Measurements from ENCODE around the gene CD82.

GRCh38 chr11:44578279-44578678 lies 12.8 kb downstream of the CD82 start:
- no peak for TF ChIP-seq CTCF (IDR thresholded peaks at IDR 0.05; ENCODE audit: control extremely low read depth in 1 of 3, insufficient read depth in 1 of 3, low read depth in 1 of 3, low read length in 3 of 3)
- TF ChIP-seq, protein P1, sequence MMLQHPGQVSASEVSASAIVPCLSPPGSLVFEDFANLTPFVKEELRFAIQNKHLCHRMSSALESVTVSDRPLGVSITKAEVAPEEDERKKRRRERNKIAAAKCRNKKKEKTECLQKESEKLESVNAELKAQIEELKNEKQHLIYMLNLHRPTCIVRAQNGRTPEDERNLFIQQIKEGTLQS (IDR thresholded peaks at IDR 0.05; ENCODE audit: insufficient read depth, low read depth, low read length): no peak
- no peak for TF ChIP-seq GABPA (IDR thresholded peaks at IDR 0.05; ENCODE audit: borderline replicate concordance, insufficient read depth, low read length)
- no peak for TF ChIP-seq EZH2 (IDR thresholded peaks at IDR 0.05; ENCODE audit: low read depth, low read length, severe bottlenecking)
- no peak for TF ChIP-seq POLR2AphosphoS5 (IDR thresholded peaks at IDR 0.05; ENCODE audit: low read depth, low read length)
- no peak for TF ChIP-seq YY1 (IDR thresholded peaks at IDR 0.05; ENCODE audit: low read depth, low read length)
- TF ChIP-seq RAD21 (IDR thresholded peaks at IDR 0.05 in 1 of 2, conservative IDR thresholded peaks at IDR 0.05 in 1 of 2; ENCODE audit: low read depth in 2 of 2, low read length in 2 of 2): no peak
- TF ChIP-seq FOSL1 (IDR thresholded peaks at IDR 0.05; ENCODE audit: insufficient read depth, low read depth, low read length): no peak
- no peak for TF ChIP-seq CHD2 (IDR thresholded peaks at IDR 0.05; ENCODE audit: low read length)
